Fibroblast of the aortic adventitia (primary cell): ENCODE results near the gene ASMTL. TPM values are rescaled to one million over a fixed set of nuclear protein-coding genes. Genes with fewer than 3 reads are reported as not detected.
"Not testable (repeated sequence)": the region's sequence is repeated elsewhere in the genome, so short reads cannot be mapped to it uniquely, and the experiment has no call there.

Experiments
- DNase-seq: peaks from one replicate; pipeline ENCODE4 v3.0.0-alpha.2; 2010; ENCODE audit warnings: low read depth
- H3K4me3 ChIP-seq: 2 replicates; pipeline ENCODE4 v1.5.1; 2011; ENCODE audit warnings: low read depth, mild to moderate bottlenecking, control low read depth, low read length, moderate library complexity
- total RNA-seq: library from RNA; depleted of rRNA; stranded (reverse); fragments of >200 nt; gene quantifications from 2 replicates; pipeline ENCODE4 v1.2.3, GENCODE V29; 2012; ENCODE audit warnings: low replicate concordance
- TF ChIP-seq, protein P1 (sequence below): IDR thresholded peaks from 2 replicates; pipeline ENCODE4 v1.5.1; 2011; ENCODE audit warnings: mild to moderate bottlenecking, low read length, control low read depth, inconsistent platforms; ENCODE audit not compliant: insufficient read depth

The ASMTL gene
- total RNA-seq, 1 donor: 17.6 TPM

DNA sequence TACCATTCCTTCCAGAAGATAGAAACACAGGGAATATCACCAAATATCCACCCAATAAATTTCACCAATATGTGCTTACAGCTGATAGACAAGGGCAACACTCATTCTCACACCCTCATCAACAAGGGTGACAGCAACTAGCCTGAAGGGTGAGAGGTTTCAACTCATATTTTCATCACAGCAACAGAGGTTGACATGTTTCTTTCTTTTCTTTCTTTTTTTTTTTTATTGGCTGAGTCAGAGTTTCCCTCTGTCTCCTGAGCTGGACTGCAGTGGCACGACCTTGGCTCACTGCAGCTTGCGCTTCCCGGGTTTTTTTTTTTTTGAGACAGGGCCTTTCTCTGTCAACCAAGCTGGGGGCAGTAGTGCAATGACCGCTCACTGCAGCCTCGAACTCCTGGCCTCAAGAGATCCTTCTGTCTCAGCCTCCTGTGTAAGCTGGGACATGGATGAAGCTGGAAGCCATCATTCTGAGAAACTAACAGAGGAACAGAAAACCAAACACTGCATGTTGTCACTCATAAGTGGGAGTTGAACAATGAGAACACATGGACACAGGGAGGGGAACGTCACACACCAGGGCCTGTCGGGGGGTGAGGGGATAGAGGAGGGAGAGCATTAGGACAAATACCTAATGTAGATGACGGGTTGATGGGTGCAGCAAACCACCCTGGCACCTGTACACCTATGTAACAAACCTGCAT is 27.5 kb upstream of the ASMTL start:
- no peak for DNase-seq
- no peak overlapping the region for H3K4me3 ChIP-seq
- TF ChIP-seq, protein P1, sequence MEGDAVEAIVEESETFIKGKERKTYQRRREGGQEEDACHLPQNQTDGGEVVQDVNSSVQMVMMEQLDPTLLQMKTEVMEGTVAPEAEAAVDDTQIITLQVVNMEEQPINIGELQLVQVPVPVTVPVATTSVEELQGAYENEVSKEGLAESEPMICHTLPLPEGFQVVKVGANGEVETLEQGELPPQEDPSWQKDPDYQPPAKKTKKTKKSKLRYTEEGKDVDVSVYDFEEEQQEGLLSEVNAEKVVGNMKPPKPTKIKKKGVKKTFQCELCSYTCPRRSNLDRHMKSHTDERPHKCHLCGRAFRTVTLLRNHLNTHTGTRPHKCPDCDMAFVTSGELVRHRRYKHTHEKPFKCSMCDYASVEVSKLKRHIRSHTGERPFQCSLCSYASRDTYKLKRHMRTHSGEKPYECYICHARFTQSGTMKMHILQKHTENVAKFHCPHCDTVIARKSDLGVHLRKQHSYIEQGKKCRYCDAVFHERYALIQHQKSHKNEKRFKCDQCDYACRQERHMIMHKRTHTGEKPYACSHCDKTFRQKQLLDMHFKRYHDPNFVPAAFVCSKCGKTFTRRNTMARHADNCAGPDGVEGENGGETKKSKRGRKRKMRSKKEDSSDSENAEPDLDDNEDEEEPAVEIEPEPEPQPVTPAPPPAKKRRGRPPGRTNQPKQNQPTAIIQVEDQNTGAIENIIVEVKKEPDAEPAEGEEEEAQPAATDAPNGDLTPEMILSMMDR: no peak

DNA sequence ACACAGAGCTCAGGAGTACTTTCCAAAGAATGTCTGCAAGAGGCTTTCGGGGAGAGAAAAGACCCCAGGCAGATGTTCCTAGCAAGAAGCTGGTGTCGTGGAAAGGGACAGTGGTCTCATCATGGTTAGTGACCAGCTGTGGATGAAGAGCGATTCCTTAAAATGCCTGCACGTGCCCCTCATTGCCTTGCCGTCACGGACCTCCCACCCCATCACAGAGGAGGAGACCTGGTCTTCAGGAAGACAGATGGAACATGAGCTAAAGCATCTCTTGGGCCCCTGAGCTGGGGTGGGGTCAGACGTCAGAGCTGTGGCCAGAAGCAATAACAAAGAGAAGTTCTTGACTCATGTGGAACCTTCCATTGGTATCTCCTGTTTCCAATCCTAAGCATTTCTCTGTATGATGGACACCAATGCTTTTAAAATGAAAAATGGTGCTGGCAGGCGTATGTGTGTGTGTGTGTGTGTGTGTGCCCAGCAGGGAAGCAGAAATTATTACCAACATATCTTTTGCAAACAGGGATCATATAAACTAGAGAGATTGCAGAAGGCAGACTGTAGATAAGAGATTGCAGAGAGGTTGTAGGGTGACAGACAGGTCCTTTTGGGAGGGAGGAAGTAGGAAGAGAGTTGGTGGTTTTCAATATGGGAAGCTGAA is 25.2 kb upstream of the ASMTL start:
- TF ChIP-seq, protein P1: no peak
- no peak for DNase-seq
- no peak overlapping the region for H3K4me3 ChIP-seq

DNA sequence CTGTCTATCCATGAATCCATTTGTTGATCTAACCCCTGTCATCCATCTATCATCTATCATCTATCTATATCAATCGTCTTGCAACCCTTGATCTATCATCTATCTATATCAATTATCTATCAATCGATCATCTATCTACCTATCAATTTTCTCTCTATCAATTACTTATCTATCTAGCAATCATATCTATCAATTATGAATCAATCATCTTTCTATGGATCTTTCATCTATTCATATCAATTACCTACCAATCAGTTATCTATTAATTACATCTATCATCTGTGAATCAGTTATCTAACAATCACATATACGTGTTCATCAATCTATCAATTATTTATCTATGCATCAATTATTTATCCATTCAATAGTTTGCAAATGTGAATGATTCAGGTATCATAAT is 24.5 kb upstream of the ASMTL start:
- no peak overlapping the region for H3K4me3 ChIP-seq
- no peak for DNase-seq
- TF ChIP-seq, protein P1: no peak

DNA sequence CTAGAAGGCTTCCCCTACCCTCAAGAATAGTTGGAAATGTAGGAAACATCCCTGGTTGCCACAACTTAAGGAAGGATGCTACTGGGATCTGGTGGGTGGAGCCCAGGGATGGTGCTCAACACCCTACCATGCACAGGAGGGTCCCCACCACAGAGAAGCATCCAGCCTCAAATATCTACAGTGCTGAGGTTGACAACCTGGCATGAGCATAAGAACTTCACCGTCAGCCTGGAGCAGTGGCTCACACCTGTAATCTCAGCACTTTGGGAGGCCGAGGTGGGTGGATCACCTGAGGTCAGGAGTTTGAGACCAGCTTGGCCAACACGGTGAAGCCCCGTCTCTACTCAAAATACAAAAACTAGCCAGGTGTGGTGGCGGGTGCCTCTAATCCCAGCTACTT is 24.0 kb upstream of the ASMTL start:
- no peak for DNase-seq
- no peak overlapping the region for H3K4me3 ChIP-seq
- TF ChIP-seq, protein P1: no peak

DNA sequence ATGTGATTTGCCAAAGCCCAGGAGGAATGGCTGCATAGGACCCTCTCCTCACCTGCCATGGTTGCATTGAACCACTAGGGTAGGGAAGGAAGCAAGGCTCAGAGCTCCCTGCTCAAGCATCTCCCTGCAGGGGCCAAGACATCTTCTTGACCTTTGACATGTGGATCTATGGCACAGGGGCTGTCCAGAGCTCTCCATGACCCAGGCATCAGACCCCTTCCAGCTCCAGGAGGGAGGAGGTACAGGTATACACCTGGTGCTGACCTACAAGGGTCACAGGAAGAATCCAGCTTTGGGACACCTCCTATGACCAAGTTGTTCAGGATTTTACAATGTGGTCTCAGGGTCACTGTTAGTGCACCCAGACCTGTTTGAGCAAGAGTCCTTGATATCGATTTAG is 23.2 kb upstream of the ASMTL start:
- TF ChIP-seq, protein P1: no peak
- H3K4me3 ChIP-seq: no peak overlapping the region
- no peak for DNase-seq

DNA sequence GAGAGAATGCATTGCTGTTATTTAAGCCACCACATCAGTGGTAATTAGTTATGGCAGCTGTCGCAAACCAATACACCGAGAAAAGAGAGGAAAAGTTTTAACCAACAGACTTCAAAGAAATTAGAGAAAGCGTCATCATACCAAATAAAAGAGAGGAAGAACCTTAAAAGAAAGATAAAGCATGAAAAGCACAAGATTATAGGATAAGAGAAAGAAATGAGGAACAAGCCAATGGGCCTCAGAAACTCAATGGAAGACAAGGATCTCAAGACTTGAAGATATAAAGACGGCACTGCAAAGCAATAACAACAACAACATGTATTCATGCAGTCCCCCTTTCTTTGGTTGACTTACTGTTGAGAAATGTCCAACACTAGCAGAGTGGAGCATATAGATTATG is 22.8 kb upstream of the ASMTL start:
- TF ChIP-seq, protein P1: no peak
- DNase-seq: no peak
- no peak overlapping the region for H3K4me3 ChIP-seq

DNA sequence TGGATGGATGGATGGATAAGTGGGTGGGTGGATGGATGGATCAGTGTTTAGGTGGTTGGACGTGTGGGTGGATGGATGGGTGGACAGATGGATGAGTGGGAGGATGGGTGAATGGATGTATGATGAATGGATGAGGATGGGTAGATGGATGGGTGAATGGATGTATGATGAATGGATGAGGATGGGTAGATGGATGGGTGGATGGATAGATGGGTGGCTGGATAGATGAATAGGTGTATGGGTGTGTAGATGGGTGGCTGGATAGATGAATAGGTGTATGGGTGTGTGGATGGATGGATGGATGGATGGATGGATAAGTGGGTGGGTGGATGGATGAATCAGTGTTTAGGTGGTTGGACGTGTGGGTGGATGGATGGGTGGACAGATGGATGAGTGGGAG is 21.9 kb upstream of the ASMTL start:
- H3K4me3 ChIP-seq, DNase-seq: not testable (repeated sequence)
